IPS-20b (cell line): ENCODE measurements around the gene EPN1.
A peak's percentile ranks its signal among the peaks of the same experiment; 100 is the strongest.

Experiments used
- H3K27ac ChIP-seq: one replicate; pipeline ENCODE4 v1.5.1; 2013; ENCODE audit warnings: low read length
- H3K27me3 ChIP-seq: 2 replicates; pipeline ENCODE4 v1.6.1; 2013; ENCODE audit warnings: mild to moderate bottlenecking, low read length, inconsistent platforms; ENCODE audit not compliant: insufficient read depth
- H3K36me3 ChIP-seq: 2 replicates; pipeline ENCODE4 v1.6.1; 2013; ENCODE audit warnings: low read depth, mild to moderate bottlenecking, inconsistent platforms, low read length, moderate library complexity; ENCODE audit not compliant: insufficient read depth
- H3K4me1 ChIP-seq: 2 replicates; pipeline ENCODE4 v1.6.1; 2013; ENCODE audit warnings: mild to moderate bottlenecking, control low read depth, inconsistent platforms, low read length, moderate library complexity; ENCODE audit not compliant: insufficient read depth
- H3K4me3 ChIP-seq: 2 replicates; pipeline ENCODE4 v1.5.1; 2013; ENCODE audit warnings: mild to moderate bottlenecking, low read length, inconsistent platforms
- H3K9ac ChIP-seq: 2 replicates; pipeline ENCODE4 v1.6.1; 2013; ENCODE audit warnings: low read depth, mild to moderate bottlenecking, inconsistent platforms, low read length, moderate library complexity
- H3K9me3 ChIP-seq: 2 replicates; pipeline ENCODE4 v1.6.1; 2013; ENCODE audit warnings: mild to moderate bottlenecking, low read depth, low read length, inconsistent platforms; ENCODE audit not compliant: insufficient read depth

EPN1 gene

DNA sequence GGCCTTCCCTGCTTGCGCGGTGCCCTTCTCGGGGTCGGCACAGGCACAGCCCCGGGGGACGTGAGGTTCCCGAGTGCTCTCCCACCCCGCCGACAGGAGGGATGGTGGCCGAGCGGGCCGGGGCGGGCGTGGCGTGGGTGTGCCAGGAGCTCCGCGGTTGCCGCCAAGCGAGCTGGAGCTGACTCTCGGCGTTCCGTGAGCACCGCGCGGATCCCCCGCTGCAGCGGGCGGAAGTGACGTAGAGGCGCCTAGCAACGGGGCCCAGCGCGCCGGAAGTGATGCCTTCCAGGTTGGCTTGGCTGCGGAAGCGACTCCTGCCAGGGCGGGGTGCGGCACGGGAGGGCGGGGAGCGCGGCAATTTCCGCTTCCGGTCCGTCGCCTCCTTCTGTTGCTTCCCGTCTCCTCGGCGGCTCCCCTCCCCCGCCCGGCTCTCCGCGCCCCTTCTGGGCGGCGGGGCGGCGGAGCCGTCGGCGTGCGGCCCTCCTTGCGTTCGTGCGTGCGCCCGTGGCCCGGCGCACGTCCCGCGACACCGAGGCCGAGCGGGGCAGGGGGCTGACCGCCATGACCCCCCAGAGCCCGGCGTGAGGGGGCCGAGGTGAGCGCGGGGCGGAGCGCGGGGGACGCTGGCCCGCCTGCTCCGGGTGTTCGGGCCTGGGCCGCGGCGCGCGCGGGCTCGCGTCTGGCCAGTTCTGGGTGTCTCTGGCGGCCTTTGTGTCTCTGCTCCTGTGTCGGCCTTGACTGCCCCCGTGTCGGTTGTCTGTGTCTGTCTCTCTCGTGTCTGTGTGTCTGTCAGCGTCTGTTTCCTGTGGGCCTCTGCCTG, at the start of gene EPN1:
EPN1 (plus strand) TSS at position 386 of the 820 bp plus-strand sequence. CDS start 3,402 bp downstream, outside the sequence.
- Histone ChIP-seq H3K4me3 (peak within 1 kb of the TSS; percentile 79), H3K9ac (peak within 1 kb of the TSS; percentile 83), H3K27me3 (no peaks in the 10 kb centered on the region), H3K36me3 (peaks cover 49% of the 10 kb centered on the region), H3K9me3 (no peaks in the 10 kb centered on the region), H3K27ac (peak within 1 kb of the TSS; percentile 31), H3K4me1 (peaks cover 10% of the 10 kb centered on the region; the same call in 1 of the 2 replicates)

DNA sequence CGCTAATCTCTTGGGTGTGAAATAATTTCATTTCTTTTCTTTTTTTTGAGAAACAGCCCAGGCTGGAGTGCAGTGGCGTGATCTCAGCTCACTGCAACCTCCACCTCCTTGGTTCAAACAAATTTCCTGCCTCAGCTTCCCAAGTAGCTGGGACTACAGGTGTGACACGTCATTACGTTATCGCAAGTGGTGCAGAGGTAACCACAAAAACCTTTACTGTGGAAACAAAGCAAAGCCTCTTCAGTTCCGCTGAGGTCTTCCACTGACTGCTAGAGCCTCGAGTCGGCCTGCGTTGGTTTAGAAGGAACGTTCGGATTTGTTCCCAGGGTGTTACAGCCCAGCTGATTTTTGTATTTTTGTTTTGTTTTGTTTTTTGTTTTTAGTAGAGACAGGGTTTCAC, 48.7 kb upstream of the EPN1 start:
- H3K27me3 ChIP-seq = no peaks in the 10 kb centered on the region
- peaks cover under 1% of the 10 kb centered on the region; the same call in 1 of the 2 replicates for H3K36me3 ChIP-seq
- no peak overlapping the region for H3K4me3 ChIP-seq
- no peaks in the 10 kb centered on the region for H3K4me1 ChIP-seq
- no peaks in the 10 kb centered on the region for H3K9me3 ChIP-seq
- H3K27ac ChIP-seq = no peak overlapping the region
- no peak overlapping the region for H3K9ac ChIP-seq

DNA sequence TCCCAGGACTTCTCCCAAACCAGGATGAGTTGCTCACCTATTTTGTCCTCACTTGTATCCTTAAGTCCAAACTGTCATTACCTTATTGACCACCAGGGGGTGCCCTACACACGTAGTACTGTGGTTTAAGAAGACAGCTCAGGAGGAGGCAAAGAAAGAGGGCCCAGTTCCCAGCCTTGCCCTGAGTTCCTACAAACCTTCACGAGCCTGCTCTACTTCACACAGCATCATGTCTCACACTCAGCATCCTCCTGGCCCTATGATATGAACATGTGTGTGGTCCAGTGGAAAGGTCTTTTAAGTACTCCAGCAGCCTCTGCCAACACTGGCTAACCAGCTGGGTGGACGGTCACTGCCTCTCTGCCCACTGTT, 42.6 kb upstream of the EPN1 start:
- Histone ChIP-seq H3K27ac (no peak overlapping the region), H3K4me3 (no peak overlapping the region), H3K9ac (no peak overlapping the region), H3K9me3 (no peaks in the 10 kb centered on the region), H3K27me3 (no peaks in the 10 kb centered on the region), H3K4me1 (peaks cover 4% of the 10 kb centered on the region; the same call in 1 of the 2 replicates), H3K36me3 (no peaks in the 10 kb centered on the region)

DNA sequence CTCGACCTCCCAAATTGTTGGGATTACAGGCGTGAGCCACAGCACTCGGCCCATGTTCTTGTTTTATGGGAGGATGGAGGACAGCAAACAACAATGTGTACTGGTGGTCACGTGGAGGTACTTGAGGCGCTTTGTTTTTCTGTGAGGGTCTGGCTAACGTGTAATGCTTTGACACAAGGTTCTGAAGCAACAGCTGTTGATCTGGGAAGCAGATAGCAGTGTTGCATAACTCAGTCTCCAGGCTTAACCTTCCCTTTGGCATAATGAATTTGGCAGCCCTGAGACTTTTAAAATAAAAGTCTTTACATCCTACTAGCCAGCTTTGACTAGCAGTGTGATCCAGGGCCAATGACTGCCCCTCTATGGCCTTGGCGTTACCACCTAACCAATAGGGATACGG, 41.2 kb upstream of the EPN1 start:
- Histone ChIP-seq H3K9me3 (no peaks in the 10 kb centered on the region), H3K27ac (no peak overlapping the region), H3K36me3 (no peaks in the 10 kb centered on the region), H3K27me3 (no peaks in the 10 kb centered on the region), H3K9ac (no peak overlapping the region), H3K4me1 (peaks cover 4% of the 10 kb centered on the region; the same call in 1 of the 2 replicates), H3K4me3 (no peak overlapping the region)

DNA sequence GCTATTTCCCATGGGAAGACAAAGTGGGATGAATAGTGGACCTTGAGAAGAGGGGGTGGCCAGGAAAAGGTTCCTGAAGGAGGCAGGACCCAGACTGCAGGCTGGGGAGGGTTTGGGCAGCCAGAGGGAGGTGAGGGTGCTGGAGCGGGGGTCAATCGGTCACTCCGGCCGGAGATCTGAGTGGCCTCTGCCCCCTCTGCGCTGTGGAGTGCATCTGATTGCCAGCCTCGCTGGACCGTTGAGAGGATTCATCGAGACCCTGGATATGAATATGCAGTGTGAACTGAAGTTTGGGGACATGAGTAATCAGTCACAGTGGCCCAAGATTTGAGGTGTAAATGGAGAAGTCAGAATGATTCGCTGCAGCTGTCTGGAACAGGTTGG, 39.7 kb upstream of the EPN1 start:
- Histone ChIP-seq H3K4me3 (peak overlapping the region; percentile 87), H3K9me3 (no peaks in the 10 kb centered on the region), H3K4me1 (peaks cover 4% of the 10 kb centered on the region; the same call in 1 of the 2 replicates), H3K36me3 (no peaks in the 10 kb centered on the region), H3K9ac (peak overlapping the region; percentile 97), H3K27ac (peak overlapping the region; percentile 73), H3K27me3 (no peaks in the 10 kb centered on the region)

DNA sequence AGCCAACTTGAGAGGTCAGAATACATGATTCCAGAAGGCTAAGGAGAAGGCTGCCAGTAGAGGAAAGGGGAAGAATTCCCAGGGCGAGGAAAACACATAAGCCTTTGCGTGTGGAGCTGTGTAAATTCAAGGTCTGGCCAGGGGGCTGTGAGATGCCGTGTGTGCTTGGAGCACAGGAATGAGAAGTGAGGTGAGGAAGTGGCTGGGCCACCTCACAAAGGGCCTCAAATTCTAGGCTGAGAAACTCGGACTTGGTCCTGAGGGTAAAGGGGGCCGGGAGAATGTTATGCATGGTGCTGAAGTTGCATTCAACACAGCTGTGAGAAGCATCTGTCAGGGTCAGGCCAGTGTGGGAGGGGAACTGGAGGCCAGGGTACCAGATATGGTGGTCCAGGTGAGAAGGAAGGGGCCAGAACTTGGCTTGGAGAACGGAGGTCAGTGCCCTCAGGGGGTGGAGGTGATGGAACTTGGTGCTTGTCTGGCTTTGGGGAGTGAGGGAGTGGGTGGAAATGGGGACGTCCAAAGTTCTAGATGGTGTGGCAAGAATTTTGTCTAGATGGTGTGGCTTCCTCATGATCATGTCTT, 39.1 kb upstream of the EPN1 start:
- peak overlapping the region; percentile 87 for H3K4me3 ChIP-seq
- no peaks in the 10 kb centered on the region for H3K9me3 ChIP-seq
- no peaks in the 10 kb centered on the region for H3K36me3 ChIP-seq
- peaks cover 4% of the 10 kb centered on the region; the same call in 1 of the 2 replicates for H3K4me1 ChIP-seq
- H3K9ac ChIP-seq = peak overlapping the region; percentile 97; the same call in 1 of the 2 replicates
- no peak overlapping the region for H3K27ac ChIP-seq
- no peaks in the 10 kb centered on the region for H3K27me3 ChIP-seq

DNA sequence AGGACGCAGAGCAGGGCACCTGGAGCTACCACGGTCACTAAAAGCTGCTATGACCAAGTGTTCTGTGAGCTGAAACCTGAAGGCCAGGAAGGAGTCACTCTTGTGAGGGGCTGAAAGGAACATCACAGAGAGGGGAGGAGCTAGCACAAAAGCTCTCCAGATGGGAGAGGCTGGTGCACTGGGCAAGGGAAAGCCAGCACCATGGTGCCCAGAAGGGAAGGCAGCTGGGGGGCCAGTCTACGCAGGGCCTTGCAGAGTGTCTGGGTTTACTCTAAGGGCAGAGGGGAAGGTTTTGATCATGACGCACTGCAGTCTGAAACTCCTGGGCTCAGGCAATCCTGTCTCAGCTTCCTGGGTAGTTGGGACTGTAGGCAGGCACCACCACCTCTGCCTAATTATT, 38.3 kb upstream of the EPN1 start:
- Histone ChIP-seq H3K4me3 (peak overlapping the region; percentile 87; the same call in 1 of the 2 replicates), H3K9ac (no peak overlapping the region), H3K27me3 (no peaks in the 10 kb centered on the region), H3K4me1 (peaks cover 4% of the 10 kb centered on the region; the same call in 1 of the 2 replicates), H3K27ac (no peak overlapping the region), H3K36me3 (no peaks in the 10 kb centered on the region), H3K9me3 (no peaks in the 10 kb centered on the region)

DNA sequence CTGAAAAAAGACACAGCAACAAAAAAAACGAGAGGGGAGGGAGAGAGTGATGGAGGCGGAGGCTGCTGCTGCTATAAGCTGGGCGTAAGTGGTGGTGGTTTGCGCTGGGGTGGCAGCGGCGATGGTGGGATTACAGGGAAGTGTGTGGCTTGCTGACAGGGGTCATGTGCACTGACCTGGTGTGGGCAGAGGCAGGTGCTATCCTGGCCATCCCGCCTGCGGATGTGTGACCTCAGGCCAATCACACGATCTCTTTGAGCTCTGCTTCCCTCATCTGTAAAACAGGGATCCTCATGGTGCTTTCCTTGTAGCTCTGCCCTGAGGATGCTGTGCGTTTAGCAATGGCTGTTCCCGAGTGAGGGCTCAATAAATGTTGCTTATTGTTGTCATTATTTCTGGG, 37.5 kb upstream of the EPN1 start:
- H3K36me3 ChIP-seq = no peaks in the 10 kb centered on the region
- no peak overlapping the region for H3K27ac ChIP-seq
- H3K4me1 ChIP-seq = peaks cover 4% of the 10 kb centered on the region; the same call in 1 of the 2 replicates
- H3K27me3 ChIP-seq = no peaks in the 10 kb centered on the region
- no peaks in the 10 kb centered on the region for H3K9me3 ChIP-seq
- no peak overlapping the region for H3K9ac ChIP-seq
- H3K4me3 ChIP-seq = no peak overlapping the region

DNA sequence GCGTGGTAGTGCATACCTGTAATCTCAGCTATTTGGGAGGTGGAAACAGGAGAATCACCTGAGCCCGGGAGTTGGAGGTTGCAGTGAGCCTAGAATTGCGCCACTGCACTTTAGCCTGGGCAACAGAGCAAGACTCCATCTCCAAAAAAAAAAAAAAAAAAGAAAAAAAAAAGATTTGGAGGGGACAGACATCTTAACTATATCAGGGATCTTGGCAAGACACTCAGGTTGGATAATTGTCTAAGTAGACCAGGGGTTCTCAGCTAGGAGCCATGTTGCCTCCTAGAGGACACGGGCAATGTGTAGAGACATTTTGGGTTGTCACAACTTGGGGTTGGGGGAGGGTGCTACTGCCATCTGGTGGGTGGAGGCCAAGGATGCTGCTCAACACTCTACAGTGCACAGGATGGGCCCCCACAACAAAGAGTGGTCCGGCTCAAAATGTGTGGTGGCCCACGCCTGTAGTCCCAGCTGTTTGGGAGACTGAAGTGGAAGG, 36.1 kb upstream of the EPN1 start:
- Histone ChIP-seq H3K9ac (no peak overlapping the region), H3K27ac (no peak overlapping the region), H3K9me3 (no peaks in the 10 kb centered on the region), H3K36me3 (no peaks in the 10 kb centered on the region), H3K4me1 (peaks cover 4% of the 10 kb centered on the region; the same call in 1 of the 2 replicates), H3K27me3 (no peaks in the 10 kb centered on the region), H3K4me3 (no peak overlapping the region)

DNA sequence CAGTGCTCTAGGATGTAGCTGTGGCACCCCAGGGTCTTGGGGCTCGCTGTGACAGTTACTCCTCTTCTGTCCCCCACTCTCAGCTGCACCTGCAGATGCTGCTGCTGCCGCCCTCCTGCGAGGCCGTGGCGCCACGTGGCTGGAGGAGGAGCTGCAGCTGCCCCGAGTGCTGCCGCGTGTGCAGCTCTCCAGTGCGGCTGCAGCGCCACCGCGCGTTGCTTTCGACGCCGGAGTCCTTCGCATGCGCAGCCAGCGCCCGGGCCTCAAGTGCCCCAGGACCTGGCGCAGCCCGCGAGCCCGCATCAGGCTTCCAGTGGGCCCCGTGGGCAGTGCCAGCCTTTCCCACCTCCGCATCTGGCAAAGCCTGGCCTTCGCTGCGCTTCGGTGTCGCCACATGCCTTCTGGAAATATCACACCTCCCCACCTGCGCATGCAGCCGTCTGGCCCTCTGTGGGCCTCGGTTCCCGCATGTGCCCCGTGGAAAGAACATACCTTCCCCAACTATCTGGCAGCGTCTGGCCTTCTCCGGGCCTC, 34.9 kb upstream of the EPN1 start:
- Histone ChIP-seq H3K9ac (peak overlapping the region; percentile 97; the same call in 1 of the 2 replicates), H3K27ac (no peak overlapping the region), H3K4me3 (peak overlapping the region; percentile 79; the same call in 1 of the 2 replicates), H3K36me3 (peaks cover 8% of the 10 kb centered on the region), H3K4me1 (peaks cover 4% of the 10 kb centered on the region; the same call in 1 of the 2 replicates), H3K9me3 (no peaks in the 10 kb centered on the region), H3K27me3 (no peaks in the 10 kb centered on the region)

DNA sequence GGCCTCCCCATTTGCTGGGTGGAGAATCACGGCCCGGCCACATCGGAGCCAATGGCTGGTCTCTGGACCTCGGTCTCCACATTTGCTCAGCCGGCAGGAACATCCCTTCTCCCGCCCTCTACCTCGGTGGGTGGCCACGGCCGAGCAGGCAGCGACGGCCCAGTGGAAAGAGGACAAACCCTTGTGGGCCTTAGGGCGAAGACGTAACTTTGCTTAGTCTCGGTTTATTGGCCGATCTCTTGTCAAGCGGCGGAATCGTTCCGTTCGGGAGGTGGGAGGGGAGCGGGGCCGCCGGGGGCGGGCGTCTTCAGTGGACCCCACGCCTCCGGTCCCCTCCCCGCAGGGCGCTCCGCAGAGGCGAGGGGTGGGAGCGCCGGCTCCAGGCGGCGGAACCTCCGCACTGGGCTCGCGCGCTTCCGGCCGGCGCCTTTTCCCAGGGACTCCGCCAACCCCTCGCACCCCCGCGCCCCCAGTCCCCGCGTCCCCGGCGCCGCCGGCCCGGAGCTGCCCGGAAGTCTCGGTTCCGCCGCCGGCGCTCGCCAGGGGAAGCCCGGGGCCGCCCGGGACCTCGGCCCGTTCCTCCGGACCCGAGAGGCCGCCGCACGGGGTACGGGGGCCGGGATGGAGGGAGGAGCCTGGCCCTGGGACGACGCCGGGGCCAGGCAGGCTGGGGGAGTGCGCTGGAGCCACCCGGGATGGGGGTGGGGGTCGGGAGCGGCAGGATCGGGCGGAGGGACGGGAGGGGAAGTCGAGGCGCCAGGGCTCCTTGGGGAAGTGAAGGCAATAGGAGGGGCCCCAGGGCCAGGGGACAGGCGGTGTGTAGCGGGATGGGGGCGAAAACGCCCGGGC, 34.2 kb upstream of the EPN1 start, which contains the start of gene ZNF580:
ZNF580 (plus strand) TSS at position 426 of the 849 bp plus-strand sequence. CDS start 1,507 bp downstream, outside the sequence.
- peak within 1 kb of the TSS; percentile 79 for H3K4me3 ChIP-seq
- peak within 1 kb of the TSS; percentile 97 for H3K9ac ChIP-seq
- H3K27ac ChIP-seq = peak within 1 kb of the TSS; percentile 21
- peaks cover 2% of the 10 kb centered on the region; the same call in 1 of the 2 replicates for H3K4me1 ChIP-seq
- H3K36me3 ChIP-seq = peaks cover 15% of the 10 kb centered on the region
- no peaks in the 10 kb centered on the region for H3K27me3 ChIP-seq
- H3K9me3 ChIP-seq = no peaks in the 10 kb centered on the region
